GM12874 (cell line): Measurements from ENCODE around the gene HNRNPF.

ENCODE experiments used
- TF ChIP-seq, protein P1 (sequence below): IDR thresholded peaks from 2 replicates; pipeline ENCODE4 v1.5.1; 2011; ENCODE audit warnings: low read depth, mild to moderate bottlenecking, control low read depth, low read length, moderate library complexity; ENCODE audit not compliant: insufficient read depth

HNRNPF gene, protein sequence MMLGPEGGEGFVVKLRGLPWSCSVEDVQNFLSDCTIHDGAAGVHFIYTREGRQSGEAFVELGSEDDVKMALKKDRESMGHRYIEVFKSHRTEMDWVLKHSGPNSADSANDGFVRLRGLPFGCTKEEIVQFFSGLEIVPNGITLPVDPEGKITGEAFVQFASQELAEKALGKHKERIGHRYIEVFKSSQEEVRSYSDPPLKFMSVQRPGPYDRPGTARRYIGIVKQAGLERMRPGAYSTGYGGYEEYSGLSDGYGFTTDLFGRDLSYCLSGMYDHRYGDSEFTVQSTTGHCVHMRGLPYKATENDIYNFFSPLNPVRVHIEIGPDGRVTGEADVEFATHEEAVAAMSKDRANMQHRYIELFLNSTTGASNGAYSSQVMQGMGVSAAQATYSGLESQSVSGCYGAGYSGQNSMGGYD

DNA sequence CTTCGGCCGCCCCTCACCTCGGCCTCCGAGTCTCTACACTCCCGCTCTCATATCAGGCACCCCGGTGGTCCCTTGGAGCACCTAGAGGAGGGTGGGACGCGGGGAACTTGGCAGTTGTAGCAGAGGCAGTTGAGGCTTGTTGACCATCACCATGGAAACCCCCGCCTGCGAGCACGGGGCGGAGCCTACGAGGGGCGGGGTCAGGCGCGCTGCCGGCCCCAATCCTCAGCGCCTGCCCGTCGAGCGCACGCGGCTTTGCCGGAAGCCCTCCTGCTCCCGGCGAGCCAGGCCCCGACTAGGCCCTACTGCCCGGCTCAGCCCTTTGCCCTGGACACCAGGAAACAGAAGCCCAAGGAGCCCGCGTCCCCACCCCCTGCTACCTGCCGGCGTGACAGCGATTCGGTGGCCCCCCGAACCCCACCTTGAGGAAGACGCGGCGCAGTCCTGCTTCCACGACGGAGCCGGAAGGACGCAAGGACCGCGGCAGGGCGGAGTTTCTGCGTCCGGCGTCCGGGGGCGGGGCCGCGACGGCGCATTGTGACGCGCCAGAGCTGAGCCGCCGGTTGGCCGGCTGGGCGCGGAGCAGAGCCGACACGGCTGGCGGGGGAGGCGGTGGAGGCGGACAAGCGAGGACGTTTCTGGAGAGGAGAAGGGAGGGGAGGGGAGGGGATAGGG, at the start of gene HNRNPF:
Gene HNRNPF, minus strand, starts transcription at position 477 of the 675 bp plus-strand sequence. CDS start 21,302 bp downstream, outside the sequence.
- TF ChIP-seq, protein P1, sequence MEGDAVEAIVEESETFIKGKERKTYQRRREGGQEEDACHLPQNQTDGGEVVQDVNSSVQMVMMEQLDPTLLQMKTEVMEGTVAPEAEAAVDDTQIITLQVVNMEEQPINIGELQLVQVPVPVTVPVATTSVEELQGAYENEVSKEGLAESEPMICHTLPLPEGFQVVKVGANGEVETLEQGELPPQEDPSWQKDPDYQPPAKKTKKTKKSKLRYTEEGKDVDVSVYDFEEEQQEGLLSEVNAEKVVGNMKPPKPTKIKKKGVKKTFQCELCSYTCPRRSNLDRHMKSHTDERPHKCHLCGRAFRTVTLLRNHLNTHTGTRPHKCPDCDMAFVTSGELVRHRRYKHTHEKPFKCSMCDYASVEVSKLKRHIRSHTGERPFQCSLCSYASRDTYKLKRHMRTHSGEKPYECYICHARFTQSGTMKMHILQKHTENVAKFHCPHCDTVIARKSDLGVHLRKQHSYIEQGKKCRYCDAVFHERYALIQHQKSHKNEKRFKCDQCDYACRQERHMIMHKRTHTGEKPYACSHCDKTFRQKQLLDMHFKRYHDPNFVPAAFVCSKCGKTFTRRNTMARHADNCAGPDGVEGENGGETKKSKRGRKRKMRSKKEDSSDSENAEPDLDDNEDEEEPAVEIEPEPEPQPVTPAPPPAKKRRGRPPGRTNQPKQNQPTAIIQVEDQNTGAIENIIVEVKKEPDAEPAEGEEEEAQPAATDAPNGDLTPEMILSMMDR, result no peak

DNA sequence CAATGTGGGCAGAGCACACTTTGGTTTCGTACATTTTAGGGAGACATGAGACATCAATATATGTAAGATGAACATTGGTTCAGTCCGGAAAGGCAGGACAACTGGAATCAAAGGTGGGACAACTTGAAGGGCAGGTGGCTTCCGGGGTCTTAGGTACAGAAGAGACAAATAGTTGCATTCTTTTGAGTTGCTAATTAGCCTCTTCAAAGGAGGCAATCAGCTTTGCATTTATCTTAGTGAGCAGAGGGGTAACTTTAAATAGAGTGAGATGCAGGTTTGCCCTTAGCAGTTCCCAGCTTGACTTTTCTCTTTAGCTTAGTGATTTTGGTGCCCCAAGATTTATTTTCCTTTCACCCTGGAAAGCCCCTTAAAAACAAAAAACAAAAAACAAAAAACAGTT, 49.2 kb upstream of the HNRNPF start:
- TF ChIP-seq, protein P1, result no peak

DNA sequence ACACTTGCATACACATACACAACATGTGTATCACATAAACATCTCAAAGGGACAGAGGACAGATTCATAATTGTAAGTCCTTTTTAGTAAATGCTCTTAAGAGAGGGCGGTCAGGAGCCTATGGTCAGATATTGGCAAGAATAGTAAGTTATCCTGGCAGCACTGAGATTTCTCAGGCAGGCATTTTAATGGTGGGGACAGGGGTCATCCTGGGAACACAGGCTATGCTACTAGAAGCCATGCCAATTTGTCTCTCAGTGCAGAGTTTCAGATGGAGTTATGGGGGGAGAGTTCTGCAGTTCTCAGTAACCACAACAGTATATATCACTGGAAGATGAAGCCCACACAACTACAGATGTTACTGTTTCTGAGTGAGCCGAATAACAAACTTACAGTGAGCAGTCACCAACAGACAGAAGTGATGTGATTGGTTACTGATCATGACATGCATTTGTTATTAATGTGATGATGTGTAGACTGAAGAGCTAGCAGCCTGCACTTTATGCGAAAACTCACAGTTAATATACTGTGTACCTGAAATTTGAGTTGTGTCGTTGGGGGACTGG, 44.4 kb upstream of the HNRNPF start:
- TF ChIP-seq, protein P1, result no peak

DNA sequence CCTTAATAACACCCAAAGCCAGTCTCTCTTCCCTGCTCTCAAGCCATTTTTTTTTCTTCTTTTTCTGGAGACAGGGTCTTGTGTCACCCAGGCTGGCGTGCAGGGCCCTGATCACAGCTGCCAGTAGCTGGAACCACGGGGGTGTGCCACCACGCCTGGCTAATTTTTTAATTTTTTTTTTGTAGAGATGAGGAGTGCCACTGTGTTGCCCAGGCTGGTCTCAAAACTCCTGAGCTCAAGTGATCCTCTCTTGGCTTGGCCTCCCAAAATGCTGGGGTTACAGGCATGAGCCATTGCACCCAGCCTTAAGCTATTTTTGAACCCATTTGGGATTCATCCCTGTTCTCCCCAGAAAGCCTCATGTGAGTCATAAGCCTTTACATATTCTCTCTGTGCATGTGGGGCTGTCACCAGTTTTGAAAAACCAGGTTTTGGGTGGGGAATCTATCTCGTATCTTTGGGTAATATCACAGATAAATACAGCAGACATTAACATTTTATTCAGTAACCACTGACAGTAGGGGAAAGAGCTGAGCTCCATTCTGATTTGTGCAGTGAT, 43.4 kb upstream of the HNRNPF start:
- TF ChIP-seq, protein P1, result no peak

DNA sequence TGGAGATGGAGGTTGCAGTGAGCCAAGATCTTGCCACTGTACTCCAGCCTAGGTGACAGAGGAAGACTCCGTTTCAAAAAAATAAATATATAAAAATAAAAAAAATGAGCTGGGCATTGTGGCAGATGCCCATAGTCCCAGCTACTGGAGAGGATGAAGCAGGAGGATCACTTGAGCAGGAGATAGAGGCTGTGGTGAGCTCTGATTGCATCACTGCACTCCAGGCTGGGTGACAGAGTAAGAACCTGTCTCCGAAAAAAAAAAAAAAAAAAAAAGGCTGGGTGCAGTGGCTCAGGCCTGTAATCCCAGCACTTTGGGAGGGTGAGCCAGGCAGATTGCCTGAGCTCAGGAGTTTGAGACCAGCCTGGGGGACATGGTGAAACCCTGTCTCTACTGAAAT, 39.8 kb upstream of the HNRNPF start:
- TF ChIP-seq, protein P1, result no peak

DNA sequence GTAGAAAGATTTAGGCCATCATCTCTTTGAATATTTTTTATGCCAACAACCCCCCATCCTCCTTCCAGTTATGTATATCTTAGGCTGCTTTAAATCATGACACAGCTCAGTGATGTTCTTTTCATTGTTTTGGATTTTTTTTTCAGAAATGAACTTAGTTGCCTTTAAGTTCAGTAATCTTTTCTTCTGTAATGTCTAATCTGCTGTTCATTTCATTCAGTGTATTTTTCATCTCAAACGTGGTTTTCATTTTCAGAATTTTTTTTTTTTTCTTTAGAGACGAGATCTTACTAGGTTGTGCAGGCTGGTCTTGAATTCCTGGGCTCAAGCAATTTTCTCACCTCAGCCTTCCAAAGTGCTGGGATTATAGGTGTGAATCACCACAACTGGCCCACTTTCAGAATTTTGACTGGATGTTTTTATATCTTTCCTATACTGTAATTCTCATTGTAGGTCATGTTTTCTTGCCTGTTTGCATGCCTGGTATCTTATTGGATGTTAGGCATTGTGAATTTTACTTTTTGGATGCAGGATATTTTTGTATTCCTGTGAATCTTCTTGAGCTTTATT, 36.0 kb upstream of the HNRNPF start:
- TF ChIP-seq, protein P1, result no peak

DNA sequence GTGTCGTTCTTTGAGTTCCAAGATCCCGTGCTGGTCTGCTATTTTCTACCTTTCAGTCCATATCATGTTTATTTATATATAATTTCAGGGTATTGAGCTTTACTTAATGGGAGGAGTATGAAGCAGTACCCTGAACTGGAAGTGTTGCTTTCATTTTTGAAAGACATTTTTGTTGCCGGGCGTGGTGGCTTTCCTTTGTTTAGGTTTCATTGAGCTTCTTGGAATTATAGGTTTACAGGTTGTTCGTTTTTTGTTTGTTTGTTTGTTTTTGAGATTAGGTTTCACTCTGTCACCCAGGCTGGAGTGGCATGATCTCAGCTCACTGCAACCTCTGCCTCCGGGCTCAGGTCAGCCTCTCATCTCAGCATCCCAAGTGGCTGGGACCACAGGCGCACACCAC, 35.3 kb upstream of the HNRNPF start:
- TF ChIP-seq, protein P1, result no peak
